Lower leg skin (tissue), 3 donors: ENCODE data around the gene OR2Y1.

Experiments used
- CTCF ChIP-seq, 3 donors: fragments of 450-650 bp; IDR thresholded peaks; one replicate each; pipeline ENCODE4 v1.5.1; 2016; ENCODE audit warnings: antibody characterized with exemption in 3 of 3, mild to moderate bottlenecking in 3 of 3, moderate library complexity in 2 of 3
- POLR2A ChIP-seq, 2 donors: fragments of 450-650 bp; IDR thresholded peaks; one replicate each; pipeline ENCODE4 v1.6.1; 2016 to 2017; ENCODE audit warnings: antibody characterized with exemption in 2 of 2, mild to moderate bottlenecking in 1 of 2, moderate library complexity in 1 of 2

- TF ChIP-seq CTCF (IDR thresholded peaks at IDR 0.05) (no peak), POLR2A (IDR thresholded peaks at IDR 0.05) (no peak)
These were observed 44.7 kb upstream of the OR2Y1 start for GRCh38 chr5:180784497-180785097.
